CD14-positive monocyte (primary cell): ENCODE results near the gene KCNC1. TPM values are rescaled to one million over a fixed set of nuclear protein-coding genes. Genes with fewer than 3 reads are reported as not detected.

Experiments
- DNase-seq, 3 donors: peaks; one replicate each; pipeline ENCODE4 v3.0.0-alpha.2; 2011 to 2022
- H2AFZ ChIP-seq: 2 replicates; pipeline ENCODE4 v1.6.0; 2012; ENCODE audit warnings: mild to moderate bottlenecking, low read depth, low read length, inconsistent platforms; ENCODE audit not compliant: insufficient read depth, poor library complexity, severe bottlenecking
- H3K27ac ChIP-seq, 2 donors: 1 replicate in 1 of 2; 2 replicates in 1 of 2; pipeline ENCODE4 v1.5.1; 2012 to 2013; ENCODE audit warnings: low read length in 2 of 2, control low read depth in 1 of 2, inconsistent platforms in 1 of 2, low read depth in 1 of 2, mild to moderate bottlenecking in 1 of 2
- H3K27me3 ChIP-seq, 2 donors: one replicate each; pipeline versions ENCODE4 v1.6.0 to v1.6.1; 2011 to 2013; ENCODE audit warnings: low read length in 2 of 2; ENCODE audit not compliant: control insufficient read depth in 2 of 2, insufficient read depth in 2 of 2
- H3K36me3 ChIP-seq, 2 donors: replicated peaks in 1 of 2; 1 replicate in 1 of 2; 2 replicates in 1 of 2; pipeline versions ENCODE4 v1.5.1 to v1.6.1; 2012 to 2013; ENCODE audit warnings: low read length in 2 of 2, control low read depth in 1 of 2, inconsistent platforms in 1 of 2, mild to moderate bottlenecking in 1 of 2; ENCODE audit not compliant: insufficient read depth in 2 of 2, control insufficient read depth in 1 of 2
- H3K4me1 ChIP-seq, 2 donors: 1 replicate in 1 of 2; 2 replicates in 1 of 2; pipeline versions ENCODE4 v1.5.1 to v1.6.1; 2012 to 2013; ENCODE audit warnings: low read length in 2 of 2, control low read depth in 1 of 2, inconsistent platforms in 1 of 2, mild to moderate bottlenecking in 1 of 2, moderate library complexity in 1 of 2; ENCODE audit not compliant: insufficient read depth in 2 of 2, control insufficient read depth in 1 of 2
- H3K4me2 ChIP-seq: replicated peaks from 2 replicates; pipeline ENCODE3; 2012; ENCODE audit warnings: low read length, moderate library complexity, mild to moderate bottlenecking; ENCODE audit not compliant: poor library complexity, severe bottlenecking; ENCODE audit errors: extremely low read depth
- H3K4me3 ChIP-seq, 3 experiments: fragments of 200-600 bp in 1 of 3; sonication (generic) in 1 of 3; replicated peaks in 1 of 3; 1 replicate in 2 of 3; 2 replicates in 1 of 3; pipeline ENCODE4 v1.5.1; 2011 to 2013; ENCODE audit warnings: low read length in 3 of 3, mild to moderate bottlenecking in 3 of 3, control low read depth in 2 of 3, low read depth in 2 of 3, inconsistent platforms in 1 of 3, moderate library complexity in 1 of 3
- H3K79me2 ChIP-seq: 2 replicates; pipeline ENCODE4 v1.6.0; 2012; ENCODE audit warnings: mild to moderate bottlenecking, control low read depth, inconsistent platforms, low read length, moderate library complexity; ENCODE audit not compliant: insufficient read depth
- H3K9ac ChIP-seq: 2 replicates; pipeline ENCODE4 v1.6.0; 2017; ENCODE audit warnings: low read length, mild to moderate bottlenecking; ENCODE audit not compliant: insufficient read depth, poor library complexity, severe bottlenecking
- H3K9me3 ChIP-seq, 2 donors: replicated peaks in 1 of 2; 1 replicate in 1 of 2; 2 replicates in 1 of 2; pipeline versions ENCODE4 v1.5.1 to v1.6.1; 2012 to 2013; ENCODE audit warnings: low read length in 2 of 2, control low read depth in 1 of 2; ENCODE audit not compliant: control insufficient read depth in 1 of 2, insufficient read depth in 1 of 2
- H4K20me1 ChIP-seq: 2 replicates; pipeline ENCODE4 v1.6.0; 2012; ENCODE audit warnings: mild to moderate bottlenecking, low read length, control low read depth, moderate library complexity; ENCODE audit not compliant: insufficient read depth
- H3K27ac Mint-ChIP-seq, 7 donors: one replicate each; pipeline ENCODE4 v1.8.0; 2020; ENCODE audit warnings: mild to moderate bottlenecking in 7 of 7, mixed read lengths in 7 of 7, moderate library complexity in 6 of 7, inconsistent platforms in 2 of 7
- H3K27me3 Mint-ChIP-seq, 3 donors: one replicate each; pipeline ENCODE4 v1.8.0; 2021 to 2022; ENCODE audit warnings: low read depth in 3 of 3, mild to moderate bottlenecking in 3 of 3, mixed read lengths in 3 of 3, moderate library complexity in 3 of 3, inconsistent platforms in 1 of 3
- H3K36me3 Mint-ChIP-seq, 2 donors: one replicate each; pipeline ENCODE4 v1.8.0; 2020; ENCODE audit warnings: mixed read lengths in 2 of 2, inconsistent platforms in 1 of 2, mild to moderate bottlenecking in 1 of 2
- H3K4me1 Mint-ChIP-seq: one replicate; pipeline ENCODE4 v1.8.0; 2020; ENCODE audit warnings: mild to moderate bottlenecking, mixed read lengths
- H3K4me3 Mint-ChIP-seq, 2 donors: one replicate each; pipeline ENCODE4 v1.8.0; 2020; ENCODE audit warnings: mild to moderate bottlenecking in 2 of 2, mixed read lengths in 2 of 2, moderate library complexity in 1 of 2
- H3K9me3 Mint-ChIP-seq, 7 donors: one replicate each; pipeline ENCODE4 v1.8.0; 2020 to 2022; ENCODE audit warnings: mixed read lengths in 7 of 7, mild to moderate bottlenecking in 6 of 7, moderate library complexity in 6 of 7, inconsistent platforms in 2 of 7
- WGBS: methylation state at CpG from one replicate; pipeline ENCODE4 v1.1.5; 2013; ENCODE audit warnings: missing lambda C conversion rate; ENCODE audit not compliant: insufficient coverage; 5-methylcytosine and 5-hydroxymethylcytosine counted together
- intact Hi-C, 2 donors: fragments of 100-400 bp; cut with micrococcal nuclease; formaldehyde crosslinking; loops; one replicate each; pipeline versions ENCODE4 v1.15.0 to v1.15.1; 2023
- polyA plus RNA-seq, 3 donors: library from polyadenylated mRNA; depleted of rRNA in 1 of 3; unstranded in 2 of 3; stranded (reverse) in 1 of 3; fragments of 300-500 nt in 2 of 3; fragments of >200 nt in 1 of 3; fragmentation: Illumina TruSeq in 2 of 3; gene quantifications; 1 replicate in 2 of 3; 2 replicates in 1 of 3; pipeline ENCODE4 v1.2.3, GENCODE V29; 2012 to 2021
- TF ChIP-seq, protein P1 (sequence below): fragments of 200-600 bp; IDR thresholded peaks from one replicate; pipeline ENCODE4 v1.8.0; 2022; ENCODE audit warnings: antibody characterized with exemption, mild to moderate bottlenecking

The KCNC1 gene
- polyA plus RNA-seq, 3 donors, result not detected

DNA sequence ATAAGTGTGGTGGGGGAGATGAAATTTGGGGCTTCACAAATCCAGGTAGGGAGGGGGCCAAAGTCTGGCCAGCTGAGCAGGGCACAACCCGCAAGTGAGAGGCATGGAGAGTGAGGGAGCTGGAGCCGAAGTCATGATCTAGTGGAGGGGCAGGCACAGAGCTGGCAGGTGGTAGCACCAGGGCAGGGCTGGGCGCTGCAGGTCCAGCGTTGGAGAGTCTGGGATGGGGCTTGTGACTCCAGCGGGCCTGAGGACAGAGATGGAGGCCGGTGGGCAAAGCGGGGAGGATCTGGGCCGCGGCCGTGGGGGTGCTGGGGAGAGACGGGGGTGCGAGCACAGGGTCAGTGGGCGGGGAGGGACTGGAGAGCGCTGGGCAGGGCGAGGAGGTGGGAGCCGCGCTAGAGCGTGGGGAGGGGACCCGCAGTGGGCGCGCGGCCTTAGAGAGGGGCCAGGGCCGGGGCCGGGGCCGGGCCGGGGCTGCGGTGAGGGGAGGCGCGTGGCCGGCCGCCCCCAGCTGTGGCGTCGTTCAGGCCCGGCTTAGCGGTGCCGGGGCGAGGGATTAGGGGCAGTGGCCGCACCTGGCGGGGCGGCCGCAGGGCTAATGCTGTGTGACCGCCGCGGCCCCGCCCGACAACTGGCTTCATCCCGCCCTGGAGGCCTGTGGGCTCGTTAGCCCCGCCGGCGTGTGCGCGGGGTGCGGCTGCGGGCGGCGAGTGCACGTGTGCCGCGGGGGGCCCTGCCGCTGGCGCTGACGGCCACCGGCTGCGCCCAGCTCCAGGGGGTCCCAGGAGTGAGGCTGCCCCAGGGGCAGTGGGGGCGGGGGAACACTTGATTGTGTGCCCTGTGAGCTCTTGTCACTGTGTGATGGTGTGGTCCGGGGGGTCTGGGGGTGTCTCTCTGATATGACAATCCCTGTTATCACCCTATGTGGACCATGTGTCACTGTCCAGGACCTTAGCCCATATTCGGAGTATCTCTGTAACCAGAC, 38.8 kb upstream of the KCNC1 start:
- Histone ChIP-seq H3K9ac (no peak overlapping the region), H3K27ac (no peak overlapping the region), H2AFZ (no peak overlapping the region), H3K79me2 (no peaks in the 10 kb centered on the region), H3K9me3 (peaks cover 0 to 7% of the 10 kb centered on the region in 2 donors), H3K4me2 (no peak overlapping the region), H3K4me3 (no peak overlapping the region), H4K20me1 (no peaks in the 10 kb centered on the region), H3K27me3 (peaks cover 33 to 45% of the 10 kb centered on the region in 2 donors), H3K4me1 (no peaks in the 10 kb centered on the region), H3K36me3 (no peaks in the 10 kb centered on the region)
- WGBS, result 6% methylated on average over 65 of the region's 68 CpGs
- Mint-ChIP-seq H3K9me3 (peaks cover 0 to 13% (median 8%) of the 10 kb centered on the region in 7 donors), H3K36me3 (peaks cover 5% of the 10 kb centered on the region in 2 donors), H3K27me3 (peaks cover 43 to 59% (median 44%) of the 10 kb centered on the region in 3 donors), H3K4me3 (peak overlapping the region in 1 of 2 donors; percentile 78), H3K4me1 (no peaks in the 10 kb centered on the region), H3K27ac (no peak overlapping the region)
- TF ChIP-seq, protein P1, sequence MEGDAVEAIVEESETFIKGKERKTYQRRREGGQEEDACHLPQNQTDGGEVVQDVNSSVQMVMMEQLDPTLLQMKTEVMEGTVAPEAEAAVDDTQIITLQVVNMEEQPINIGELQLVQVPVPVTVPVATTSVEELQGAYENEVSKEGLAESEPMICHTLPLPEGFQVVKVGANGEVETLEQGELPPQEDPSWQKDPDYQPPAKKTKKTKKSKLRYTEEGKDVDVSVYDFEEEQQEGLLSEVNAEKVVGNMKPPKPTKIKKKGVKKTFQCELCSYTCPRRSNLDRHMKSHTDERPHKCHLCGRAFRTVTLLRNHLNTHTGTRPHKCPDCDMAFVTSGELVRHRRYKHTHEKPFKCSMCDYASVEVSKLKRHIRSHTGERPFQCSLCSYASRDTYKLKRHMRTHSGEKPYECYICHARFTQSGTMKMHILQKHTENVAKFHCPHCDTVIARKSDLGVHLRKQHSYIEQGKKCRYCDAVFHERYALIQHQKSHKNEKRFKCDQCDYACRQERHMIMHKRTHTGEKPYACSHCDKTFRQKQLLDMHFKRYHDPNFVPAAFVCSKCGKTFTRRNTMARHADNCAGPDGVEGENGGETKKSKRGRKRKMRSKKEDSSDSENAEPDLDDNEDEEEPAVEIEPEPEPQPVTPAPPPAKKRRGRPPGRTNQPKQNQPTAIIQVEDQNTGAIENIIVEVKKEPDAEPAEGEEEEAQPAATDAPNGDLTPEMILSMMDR, result no peak
- intact Hi-C loops, result no loop called here
- DNase-seq, result no peak

DNA sequence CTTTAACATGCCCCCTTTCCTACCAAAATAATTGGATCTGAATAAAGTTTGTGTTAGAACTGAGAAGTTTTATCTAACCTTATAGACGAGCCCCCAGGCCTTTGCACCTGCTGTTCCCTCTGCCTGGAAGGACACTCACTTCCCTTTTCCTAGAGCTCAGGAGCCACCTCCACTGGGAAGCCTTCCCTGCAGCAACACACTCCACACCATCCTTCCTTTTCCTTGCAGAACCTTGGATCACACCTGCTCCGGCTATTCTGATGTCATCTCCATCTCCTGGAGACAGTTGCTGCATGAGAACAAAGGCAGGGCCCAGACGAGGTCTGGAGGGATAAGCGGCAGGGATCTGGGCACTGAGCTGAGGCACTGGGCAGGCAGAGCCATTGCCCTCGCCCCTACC, 37.8 kb upstream of the KCNC1 start:
- Histone ChIP-seq H3K27me3 (peaks cover 31 to 45% of the 10 kb centered on the region in 2 donors), H4K20me1 (no peaks in the 10 kb centered on the region), H3K4me1 (no peaks in the 10 kb centered on the region), H3K4me2 (no peak overlapping the region), H3K9me3 (peaks cover 0 to 7% of the 10 kb centered on the region in 2 donors), H3K4me3 (no peak overlapping the region), H2AFZ (no peak overlapping the region), H3K79me2 (no peaks in the 10 kb centered on the region), H3K27ac (no peak overlapping the region), H3K36me3 (no peaks in the 10 kb centered on the region), H3K9ac (no peak overlapping the region)
- intact Hi-C loops, result no loop called here
- no peaks in the 10 kb centered on the region for H3K4me1 Mint-ChIP-seq
- H3K9me3 Mint-ChIP-seq, result peaks cover 0 to 13% (median 8%) of the 10 kb centered on the region in 7 donors
- DNase-seq, result no peak
- peaks cover 41 to 62% (median 42%) of the 10 kb centered on the region in 3 donors for H3K27me3 Mint-ChIP-seq
- 78% methylated on average over 2 of the region's 5 CpGs for WGBS
- peak overlapping the region in 1 of 2 donors; percentile 63 for H3K4me3 Mint-ChIP-seq
- peaks cover 5% of the 10 kb centered on the region in 2 donors for H3K36me3 Mint-ChIP-seq
- H3K27ac Mint-ChIP-seq, result no peak overlapping the region
- TF ChIP-seq, protein P1, result no peak
